ENCODE measurements around the gene OIP5.
"Not testable (repeated sequence)": the region's sequence is repeated elsewhere in the genome, so short reads cannot be mapped to it uniquely, and the experiment has no call there.

The OIP5 gene

GRCh38 chr15:41337631-41338522 lies 5.5 kb upstream of the OIP5 start:
- peaks cover 8 to 40% (median 38%) of the 10 kb centered on the region in 10 experiments for H3K4me1 ChIP-seq
- H3K9me3 ChIP-seq (replicated peaks in 1 of 11) = no peaks in the 10 kb centered on the region
- H3K4me2 ChIP-seq = peak overlapping the region in 9 of 11 experiments; percentile 26 to 59 (median 45); a peak in 16 of 22 replicates
- peak overlapping the region in 2 of 11 experiments; percentile 2; a peak in 2 of 22 replicates for H3K27ac ChIP-seq
- peaks cover 0 to 76% (median 71%) of the 10 kb centered on the region in 11 experiments; a peak in 16 of 22 replicates for H4K20me1 ChIP-seq
- TF ChIP-seq Cebpa-rat (IDR thresholded peaks at IDR 0.05) = no peak
- H3K9ac ChIP-seq = no peak overlapping the region
- H3K4me3 ChIP-seq = no peak overlapping the region
- H3K36me3 ChIP-seq = peaks cover 0 to 70% (median 67%) of the 10 kb centered on the region in 11 experiments; a peak in 20 of 22 replicates
- no peaks in the 10 kb centered on the region for H3K27me3 ChIP-seq

DNA sequence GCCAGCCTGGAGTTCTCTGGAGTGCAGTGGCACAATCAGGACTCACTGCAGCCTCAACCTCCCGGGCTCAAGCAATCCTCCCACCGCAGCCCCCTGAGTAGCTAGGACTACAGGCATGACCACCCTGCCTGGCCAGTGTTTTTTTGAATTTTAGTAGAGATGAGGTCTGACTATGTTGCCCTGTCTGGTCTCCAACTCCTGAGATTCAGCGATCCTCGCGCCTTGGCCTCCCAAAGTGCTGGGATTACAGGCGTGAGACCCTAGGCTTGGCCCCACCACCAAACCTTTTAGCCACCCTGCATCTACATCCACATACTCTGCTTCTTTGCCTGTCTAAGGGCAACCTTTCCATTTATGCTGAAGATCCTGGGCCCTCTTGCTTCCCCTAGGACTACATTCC lies 4.7 kb upstream of the OIP5 start:
- Histone ChIP-seq H3K9me3 (replicated peaks in 1 of 11) (no peaks in the 10 kb centered on the region), H3K36me3 (peaks cover 0 to 62% (median 59%) of the 10 kb centered on the region in 11 experiments; a peak in 19 of 22 replicates), H3K4me2 (peak overlapping the region in 9 of 11 experiments; percentile 20 to 59 (median 45); a peak in 14 of 22 replicates), H3K4me1 (peaks cover 8 to 40% (median 38%) of the 10 kb centered on the region in 10 experiments), H4K20me1 (peaks cover 0 to 70% (median 63%) of the 10 kb centered on the region in 11 experiments; a peak in 16 of 22 replicates), H3K27ac (peak overlapping the region in 1 of 11 experiments; percentile 2; a peak in 2 of 22 replicates), H3K27me3 (no peaks in the 10 kb centered on the region), H3K4me3 (no peak overlapping the region), H3K9ac (no peak overlapping the region)
- no peak for TF ChIP-seq Cebpa-rat (IDR thresholded peaks at IDR 0.05)

DNA sequence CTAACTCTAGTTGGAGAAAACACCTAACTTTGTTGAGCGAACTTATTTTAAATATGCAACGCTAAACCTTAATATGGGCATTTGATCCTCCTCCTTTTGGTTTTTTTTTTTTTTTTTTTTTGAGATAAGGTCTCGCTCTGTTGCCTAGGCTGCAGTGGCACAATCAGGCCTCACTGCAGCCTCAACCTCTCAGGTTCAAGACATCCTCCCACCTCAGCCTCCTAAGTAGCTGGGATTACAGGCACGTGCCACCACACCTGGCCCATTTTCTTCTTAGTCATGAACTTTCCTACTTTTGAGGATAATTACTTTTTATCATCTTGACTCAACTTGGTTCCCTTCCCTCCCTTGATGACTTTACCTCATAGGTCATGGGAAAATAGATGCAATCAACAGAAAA lies 4.2 kb upstream of the OIP5 start:
- no peaks in the 10 kb centered on the region for H3K27me3 ChIP-seq
- H3K9ac ChIP-seq = no peak overlapping the region
- no peak for TF ChIP-seq Cebpa-rat (IDR thresholded peaks at IDR 0.05)
- no peak overlapping the region for H3K27ac ChIP-seq
- peak overlapping the region in 9 of 11 experiments; percentile 17 to 59 (median 48); a peak in 17 of 22 replicates for H3K4me2 ChIP-seq
- H3K36me3 ChIP-seq = peaks cover 0 to 57% (median 54%) of the 10 kb centered on the region in 11 experiments; a peak in 18 of 22 replicates
- no peaks in the 10 kb centered on the region for H3K9me3 ChIP-seq (replicated peaks in 1 of 11)
- H3K4me1 ChIP-seq = peaks cover 12 to 43% (median 40%) of the 10 kb centered on the region in 10 experiments
- H3K4me3 ChIP-seq = no peak overlapping the region
- peaks cover 0 to 65% (median 58%) of the 10 kb centered on the region in 11 experiments; a peak in 16 of 22 replicates for H4K20me1 ChIP-seq

DNA sequence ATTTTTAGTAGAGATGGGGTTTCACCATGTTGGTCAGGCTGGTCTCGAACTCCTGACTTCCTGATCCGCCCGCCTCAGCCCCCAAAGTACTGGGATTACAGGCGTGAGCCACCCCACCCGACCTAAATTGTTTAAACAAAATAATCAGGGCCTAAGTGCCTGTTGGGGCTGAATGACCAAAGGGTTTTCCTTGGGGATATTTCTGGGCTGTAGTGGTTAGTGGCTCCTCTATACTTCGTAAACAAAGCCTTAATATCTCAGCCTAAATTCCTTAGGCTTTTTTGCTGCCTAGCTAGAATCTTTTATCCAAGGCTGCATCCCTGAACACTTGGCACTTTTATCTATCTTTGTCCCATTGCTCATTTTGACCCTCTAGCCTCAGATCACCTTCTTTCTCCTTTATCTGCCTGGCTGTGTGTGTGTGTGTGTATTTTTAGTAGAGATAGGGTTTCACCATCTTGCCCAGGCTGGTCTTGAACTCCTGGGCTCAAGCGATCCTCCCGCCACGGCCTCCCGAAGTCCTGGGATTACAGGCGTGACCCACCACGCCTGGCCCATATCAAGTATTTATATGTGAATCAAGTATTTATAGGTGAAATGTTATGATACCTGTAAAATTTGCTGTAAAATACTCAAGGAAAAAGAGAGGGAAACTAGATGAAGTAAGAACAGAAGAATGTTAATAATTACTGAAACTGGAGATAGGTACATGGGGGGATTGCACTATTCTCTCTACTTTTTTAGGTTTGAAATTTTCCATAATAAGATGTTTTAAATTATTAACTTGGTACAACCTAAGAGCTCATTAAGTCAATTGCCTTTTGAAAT lies 2.1 kb upstream of the OIP5 start:
- Histone ChIP-seq H3K4me2 (peak overlapping the region; percentile 73 to 95 (median 86)), H3K4me3 (peak overlapping the region; percentile 73 to 87 (median 80)), H3K36me3 (peaks cover 0 to 43% (median 35%) of the 10 kb centered on the region in 11 experiments; a peak in 15 of 22 replicates), H3K27ac (peak overlapping the region; percentile 50 to 98 (median 91); a peak in 21 of 22 replicates), H3K9me3 (replicated peaks in 1 of 11) (no peaks in the 10 kb centered on the region), H4K20me1 (peaks cover 0 to 45% (median 37%) of the 10 kb centered on the region in 11 experiments; a peak in 16 of 22 replicates), H3K9ac (peak overlapping the region; percentile 85 to 97 (median 91)), H3K27me3 (no peaks in the 10 kb centered on the region), H3K4me1 (peaks cover 15 to 55% (median 51%) of the 10 kb centered on the region in 10 experiments)
- TF ChIP-seq Cebpa-rat (IDR thresholded peaks at IDR 0.05) = no peak

DNA sequence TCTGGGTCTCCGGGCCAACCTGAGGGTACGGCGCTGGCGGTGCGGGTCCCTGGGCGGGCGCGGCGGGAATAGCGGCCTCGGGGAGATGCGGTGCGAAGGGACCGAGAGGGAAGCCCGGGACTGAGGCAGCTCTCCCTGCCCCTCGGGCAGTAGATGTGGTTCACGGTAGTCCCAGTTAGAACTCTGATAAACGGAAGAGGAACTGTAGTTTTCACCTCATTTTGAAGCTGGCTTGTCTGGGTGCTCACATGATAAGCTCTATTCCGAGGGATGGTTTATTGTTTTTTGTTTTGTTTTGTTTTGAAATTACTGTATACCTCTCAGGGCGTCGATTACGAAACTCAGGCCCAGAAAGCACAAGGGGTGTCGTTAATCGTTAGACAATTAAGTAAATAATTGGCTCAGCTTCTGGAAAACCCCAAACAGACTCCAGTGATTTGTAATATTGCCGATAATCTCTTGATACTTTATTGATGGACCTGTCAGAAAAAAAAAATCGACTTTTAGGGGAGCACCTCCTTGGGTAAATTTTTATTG lies 703 bp upstream of the OIP5 start:
- TF ChIP-seq Cebpa-rat (IDR thresholded peaks at IDR 0.05) = peak in 2 of 11 experiments; percentile 35 to 40; a peak in 1 of 22 replicates
- Histone ChIP-seq H3K4me2 (peak overlapping the region; percentile 73 to 95 (median 86)), H4K20me1 (peaks cover 0 to 30% (median 24%) of the 10 kb centered on the region in 11 experiments; a peak in 16 of 22 replicates), H3K9ac (peak overlapping the region; percentile 85 to 97 (median 91)), H3K27ac (peak overlapping the region; percentile 50 to 98 (median 91); a peak in 21 of 22 replicates), H3K4me1 (peaks cover 15 to 48% (median 43%) of the 10 kb centered on the region in 10 experiments), H3K36me3 (peaks cover 0 to 43% (median 28%) of the 10 kb centered on the region in 11 experiments; a peak in 16 of 22 replicates), H3K9me3 (replicated peaks in 1 of 11) (no peaks in the 10 kb centered on the region), H3K4me3 (peak overlapping the region; percentile 73 to 87 (median 80)), H3K27me3 (no peaks in the 10 kb centered on the region)

DNA sequence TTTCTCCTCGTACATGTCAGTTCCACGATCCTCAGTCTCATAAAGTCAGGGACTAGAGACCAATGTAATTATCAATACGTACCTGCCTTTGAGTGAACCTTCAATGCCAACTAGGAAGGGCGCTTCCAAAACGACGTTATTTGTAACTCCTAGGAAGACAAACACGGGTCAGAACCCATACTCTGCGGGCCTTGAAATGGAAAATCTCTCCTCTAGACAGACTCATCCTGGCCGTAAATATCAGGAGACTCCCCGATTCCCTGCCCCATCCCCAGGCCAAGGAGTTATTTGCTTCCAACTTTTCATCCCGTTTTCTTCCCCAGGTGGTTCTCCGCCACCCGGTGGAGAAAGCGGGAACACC lies 578 bp downstream of the OIP5 start:
- Histone ChIP-seq H3K4me1 (peaks cover 15 to 35% (median 31%) of the 10 kb centered on the region in 10 experiments), H4K20me1 (peaks cover 0 to 18% (median 11%) of the 10 kb centered on the region in 11 experiments; a peak in 13 of 22 replicates), H3K4me3 (peak overlapping the region; percentile 73 to 87 (median 80)), H3K9ac (peak overlapping the region; percentile 57 to 97 (median 91)), H3K9me3 (replicated peaks in 1 of 11) (no peaks in the 10 kb centered on the region), H3K27ac (peak overlapping the region in 10 of 11 experiments; percentile 29 to 98 (median 92); a peak in 19 of 22 replicates), H3K27me3 (no peaks in the 10 kb centered on the region), H3K36me3 (peaks cover 0 to 42% (median 23%) of the 10 kb centered on the region in 11 experiments; a peak in 14 of 22 replicates), H3K4me2 (peak overlapping the region; percentile 74 to 94 (median 81))
- TF ChIP-seq Cebpa-rat (IDR thresholded peaks at IDR 0.05) = no peak

GRCh38 chr15:41331281-41331680 lies 1.1 kb downstream of the OIP5 start:
- Histone ChIP-seq H3K4me3 (peak overlapping the region; percentile 73 to 87 (median 80); a peak in 18 of 20 replicates), H3K4me2 (peak overlapping the region; percentile 74 to 94 (median 81); a peak in 21 of 22 replicates), H3K27ac (peak overlapping the region in 8 of 11 experiments; percentile 89 to 98 (median 92); a peak in 14 of 22 replicates)

GRCh38 chr15:41323611-41324010 lies 8.8 kb downstream of the OIP5 start:
- Histone ChIP-seq H3K4me1 (no peaks in the 10 kb centered on the region), H3K4me2 (no peak overlapping the region), H3K9ac (no peak overlapping the region), H3K9me3 (replicated peaks in 1 of 11) (peaks cover 12 to 25% (median 21%) of the 10 kb centered on the region in 11 experiments; a peak in 20 of 22 replicates), H4K20me1 (no peaks in the 10 kb centered on the region; a peak in 1 of 22 replicates), H3K27me3 (no peaks in the 10 kb centered on the region), H3K36me3 (peaks cover 12 to 89% (median 56%) of the 10 kb centered on the region in 11 experiments), H3K4me3 (no peak overlapping the region), H3K27ac (no peak overlapping the region)
- no peak for TF ChIP-seq Cebpa-rat (IDR thresholded peaks at IDR 0.05)

More at GRCh38 chr15:41331281-41331680, 1.1 kb downstream of the OIP5 start:
- peaks cover 0 to 42% (median 23%) of the 10 kb centered on the region in 11 experiments; a peak in 16 of 22 replicates for H3K36me3 ChIP-seq
- H3K27me3 ChIP-seq = no peaks in the 10 kb centered on the region
- peak overlapping the region; percentile 57 to 97 (median 91); a peak in 19 of 22 replicates for H3K9ac ChIP-seq
- H3K9me3 ChIP-seq (replicated peaks in 1 of 11) = no peaks in the 10 kb centered on the region
- peaks cover 15 to 30% (median 26%) of the 10 kb centered on the region in 10 experiments for H3K4me1 ChIP-seq
- peaks cover 0 to 12% (median 6%) of the 10 kb centered on the region in 11 experiments; a peak in 9 of 22 replicates for H4K20me1 ChIP-seq
- no peak for TF ChIP-seq Cebpa-rat (IDR thresholded peaks at IDR 0.05)

DNA sequence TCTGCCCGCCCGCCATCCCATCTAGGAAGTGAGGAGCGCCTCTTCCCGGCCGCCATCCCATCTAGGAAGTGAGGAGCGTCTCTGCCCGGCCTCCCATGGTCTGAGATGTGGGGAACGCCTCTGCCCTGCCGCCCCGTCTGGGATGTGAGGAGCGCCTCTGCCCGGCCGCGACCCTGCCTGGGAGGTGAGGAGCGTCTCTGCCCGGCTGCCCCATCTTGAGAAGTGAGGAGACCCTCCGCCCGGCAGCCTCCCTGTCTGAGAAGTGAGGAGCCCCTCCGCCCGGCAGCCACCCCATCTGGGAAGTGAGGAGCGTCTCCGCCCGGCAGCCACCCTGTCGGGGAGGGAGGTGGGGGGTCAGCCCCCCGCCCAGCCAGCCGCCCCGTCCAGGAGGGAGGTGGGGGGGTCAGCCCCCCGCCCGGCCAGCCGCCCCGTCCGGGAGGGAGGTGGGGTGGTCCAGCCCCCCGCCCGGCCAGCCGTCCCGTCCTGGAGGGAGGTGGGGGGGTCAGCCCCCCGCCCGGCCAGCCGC lies 11.5 kb downstream of the OIP5 start:
- H3K36me3 ChIP-seq = peaks cover 24 to 90% (median 61%) of the 10 kb centered on the region in 11 experiments
- not testable (repeated sequence) for H3K27me3 ChIP-seq

More for the DNA sequence above, 11.5 kb downstream of the OIP5 start:
- not testable (repeated sequence) for H3K9ac ChIP-seq, H3K4me3 ChIP-seq, H4K20me1 ChIP-seq, H3K4me2 ChIP-seq, H3K4me1 ChIP-seq, H3K27ac ChIP-seq
- H3K9me3 ChIP-seq (replicated peaks in 1 of 11) = peaks cover 12 to 25% (median 21%) of the 10 kb centered on the region in 11 experiments; a peak in 20 of 22 replicates

Measured in BLaER1 treated with 17β-estradiol and CSF1 and Interleukin-3, amounts not matched to agents 10 nM and 100 nM (cell line).